Effector memory CD8-positive, alpha-beta T cell (primary cell): ENCODE data around the gene TMEM144.
"Not testable (repeated sequence)": the region's sequence is repeated elsewhere in the genome, so short reads cannot be mapped to it uniquely, and the experiment has no call there.

Experiments
- ATAC-seq: fragments of 150-1000 bp; cut with Tn5 transposase; replicated peaks from 2 replicates; pipeline ENCODE4 v1.10.0; 2021; ENCODE audit warnings: mild to moderate bottlenecking, moderate library complexity
- DNase-seq, 3 experiments: peaks; one replicate each; pipeline ENCODE4 v3.0.0; 2021
- H3K27ac Mint-ChIP-seq, 2 donors: one replicate each; pipeline ENCODE4 v1.8.0; 2022; ENCODE audit warnings: mild to moderate bottlenecking in 2 of 2, mixed read lengths in 2 of 2, moderate library complexity in 2 of 2
- H3K27me3 Mint-ChIP-seq, 2 donors: one replicate each; pipeline ENCODE4 v1.8.0; 2022; ENCODE audit warnings: mixed read lengths in 2 of 2
- H3K36me3 Mint-ChIP-seq: one replicate; pipeline ENCODE4 v1.8.0; 2022; ENCODE audit warnings: mild to moderate bottlenecking, moderate library complexity, mixed read lengths; ENCODE audit not compliant: insufficient read depth
- H3K4me1 Mint-ChIP-seq, 2 donors: one replicate each; pipeline ENCODE4 v1.8.0; 2022; ENCODE audit warnings: low read depth in 2 of 2, mixed read lengths in 2 of 2
- H3K4me3 Mint-ChIP-seq, 2 donors: one replicate each; pipeline ENCODE4 v1.8.0; 2022; ENCODE audit warnings: mild to moderate bottlenecking in 2 of 2, mixed read lengths in 2 of 2, moderate library complexity in 2 of 2
- H3K9me3 Mint-ChIP-seq, 2 donors: one replicate each; pipeline ENCODE4 v1.8.0; 2022; ENCODE audit warnings: mixed read lengths in 2 of 2

Gene TMEM144

GRCh38 chr4:158277558-158277957, 67.3 kb downstream of the TMEM144 start:
- H3K4me3 Mint-ChIP-seq, result no peak overlapping the region
- no peak for ATAC-seq
- H3K27me3 Mint-ChIP-seq, result no peaks in the 10 kb centered on the region
- no peaks in the 10 kb centered on the region for H3K4me1 Mint-ChIP-seq
- H3K9me3 Mint-ChIP-seq, result no peaks in the 10 kb centered on the region
- H3K36me3 Mint-ChIP-seq, result peaks cover 4% of the 10 kb centered on the region
- no peak overlapping the region for H3K27ac Mint-ChIP-seq
- DNase-seq, result no peak

GRCh38 chr4:158279052-158279451, 68.8 kb downstream of the TMEM144 start:
- not testable (repeated sequence) for ATAC-seq, H3K27ac Mint-ChIP-seq, H3K27me3 Mint-ChIP-seq, H3K4me1 Mint-ChIP-seq, H3K4me3 Mint-ChIP-seq, DNase-seq, H3K9me3 Mint-ChIP-seq, H3K36me3 Mint-ChIP-seq

- H3K9me3 Mint-ChIP-seq, result no peaks in the 10 kb centered on the region
- H3K36me3 Mint-ChIP-seq, result peaks cover 4% of the 10 kb centered on the region
- DNase-seq (no peak), ATAC-seq (no peak)
- H3K4me1 Mint-ChIP-seq, result no peaks in the 10 kb centered on the region
- H3K27me3 Mint-ChIP-seq, result no peaks in the 10 kb centered on the region
- H3K4me3 Mint-ChIP-seq, result no peak overlapping the region
- H3K27ac Mint-ChIP-seq, result no peak overlapping the region
Measured at GRCh38 chr4:158280856-158281255, 70.6 kb downstream of the TMEM144 start.

- no peak overlapping the region for H3K4me3 Mint-ChIP-seq
- no peak for DNase-seq
Measured at GRCh38 chr4:158282252-158282651, 72.0 kb downstream of the TMEM144 start.

GRCh38 chr4:158285429-158286216, 75.3 kb downstream of the TMEM144 start:
- H3K27ac Mint-ChIP-seq, result no peak overlapping the region
- ATAC-seq, result no peak
- H3K9me3 Mint-ChIP-seq, result no peaks in the 10 kb centered on the region

More at GRCh38 chr4:158282252-158282651, 72.0 kb downstream of the TMEM144 start:
- H3K27ac Mint-ChIP-seq, result no peak overlapping the region
- H3K9me3 Mint-ChIP-seq, result no peaks in the 10 kb centered on the region
- no peaks in the 10 kb centered on the region for H3K27me3 Mint-ChIP-seq
- ATAC-seq, result no peak
- H3K36me3 Mint-ChIP-seq, result peaks cover 4% of the 10 kb centered on the region
- H3K4me1 Mint-ChIP-seq, result no peaks in the 10 kb centered on the region

GRCh38 chr4:158290912-158291311, 80.6 kb downstream of the TMEM144 start:
- ATAC-seq (no peak), DNase-seq (no peak)
- H3K4me3 Mint-ChIP-seq, result no peak overlapping the region
- no peak overlapping the region for H3K27ac Mint-ChIP-seq
- H3K9me3 Mint-ChIP-seq, result peaks cover 0 to 7% of the 10 kb centered on the region in 2 donors
- H3K27me3 Mint-ChIP-seq, result no peaks in the 10 kb centered on the region
- no peaks in the 10 kb centered on the region for H3K4me1 Mint-ChIP-seq
- no peaks in the 10 kb centered on the region for H3K36me3 Mint-ChIP-seq

More at GRCh38 chr4:158285429-158286216, 75.3 kb downstream of the TMEM144 start:
- Mint-ChIP-seq H3K27me3 (no peaks in the 10 kb centered on the region), H3K4me1 (no peaks in the 10 kb centered on the region), H3K36me3 (peaks cover 4% of the 10 kb centered on the region), H3K4me3 (no peak overlapping the region)
- DNase-seq, result no peak

- no peaks in the 10 kb centered on the region for H3K4me1 Mint-ChIP-seq
- no peaks in the 10 kb centered on the region for H3K36me3 Mint-ChIP-seq
- H3K27ac Mint-ChIP-seq, result no peak overlapping the region
- DNase-seq (no peak), ATAC-seq (no peak)
- no peaks in the 10 kb centered on the region for H3K27me3 Mint-ChIP-seq
- H3K4me3 Mint-ChIP-seq, result no peak overlapping the region
- peaks cover 0 to 7% of the 10 kb centered on the region in 2 donors for H3K9me3 Mint-ChIP-seq
Measured at GRCh38 chr4:158291334-158292055, 81.2 kb downstream of the TMEM144 start.

- H3K27ac Mint-ChIP-seq, result no peak overlapping the region
- no peak for ATAC-seq
- DNase-seq, result no peak
- H3K27me3 Mint-ChIP-seq, result no peaks in the 10 kb centered on the region
- H3K36me3 Mint-ChIP-seq, result no peaks in the 10 kb centered on the region
- H3K4me3 Mint-ChIP-seq, result no peak overlapping the region
- no peaks in the 10 kb centered on the region for H3K4me1 Mint-ChIP-seq
- H3K9me3 Mint-ChIP-seq, result peaks cover 0 to 7% of the 10 kb centered on the region in 2 donors
Measured at GRCh38 chr4:158292156-158292555, 81.9 kb downstream of the TMEM144 start.

GRCh38 chr4:158295053-158295452, 84.8 kb downstream of the TMEM144 start:
- DNase-seq, result no peak
- no peaks in the 10 kb centered on the region for H3K4me1 Mint-ChIP-seq
- H3K4me3 Mint-ChIP-seq, result no peak overlapping the region
- H3K9me3 Mint-ChIP-seq, result peaks cover 0 to 7% of the 10 kb centered on the region in 2 donors
- H3K36me3 Mint-ChIP-seq, result no peaks in the 10 kb centered on the region
- no peak for ATAC-seq
- H3K27me3 Mint-ChIP-seq, result no peaks in the 10 kb centered on the region
- no peak overlapping the region for H3K27ac Mint-ChIP-seq

GRCh38 chr4:158297866-158298265, 87.6 kb downstream of the TMEM144 start:
- H3K27ac Mint-ChIP-seq, result no peak overlapping the region
- DNase-seq (no peak), ATAC-seq (no peak)
- no peaks in the 10 kb centered on the region for H3K36me3 Mint-ChIP-seq
- no peaks in the 10 kb centered on the region for H3K27me3 Mint-ChIP-seq
- no peak overlapping the region for H3K4me3 Mint-ChIP-seq
- peaks cover 0 to 3% of the 10 kb centered on the region in 2 donors for H3K9me3 Mint-ChIP-seq
- H3K4me1 Mint-ChIP-seq, result no peaks in the 10 kb centered on the region

- ATAC-seq, result no peak
- Mint-ChIP-seq H3K27ac (no peak overlapping the region), H3K27me3 (no peaks in the 10 kb centered on the region), H3K4me3 (no peak overlapping the region), H3K9me3 (peaks cover 0 to 3% of the 10 kb centered on the region in 2 donors), H3K4me1 (no peaks in the 10 kb centered on the region), H3K36me3 (no peaks in the 10 kb centered on the region)
- DNase-seq, result no peak
Measured at GRCh38 chr4:158299459-158300007, 89.2 kb downstream of the TMEM144 start.

- ATAC-seq, result no peak
- H3K36me3 Mint-ChIP-seq, result no peaks in the 10 kb centered on the region
- DNase-seq, result no peak
- no peaks in the 10 kb centered on the region for H3K4me1 Mint-ChIP-seq
- H3K4me3 Mint-ChIP-seq, result no peak overlapping the region
- no peaks in the 10 kb centered on the region for H3K27me3 Mint-ChIP-seq
- H3K9me3 Mint-ChIP-seq, result peaks cover 0 to 3% of the 10 kb centered on the region in 2 donors
- H3K27ac Mint-ChIP-seq, result no peak overlapping the region
Measured at GRCh38 chr4:158300012-158300411, 89.7 kb downstream of the TMEM144 start.

GRCh38 chr4:158302076-158302866, 92.0 kb downstream of the TMEM144 start:
- DNase-seq (no peak), ATAC-seq (no peak)
- Mint-ChIP-seq H3K4me3 (no peak overlapping the region), H3K27ac (no peak overlapping the region), H3K36me3 (no peaks in the 10 kb centered on the region), H3K4me1 (no peaks in the 10 kb centered on the region), H3K27me3 (no peaks in the 10 kb centered on the region), H3K9me3 (peaks cover 0 to 5% of the 10 kb centered on the region in 2 donors)
